EH (cell line): Measurements from ENCODE around the gene ZNF322.
A peak's percentile ranks its signal among the peaks of the same experiment; 100 is the strongest.
"Not testable (repeated sequence)": the region's sequence is repeated elsewhere in the genome, so short reads cannot be mapped to it uniquely, and the experiment has no call there.

Source experiments
- DNase-seq: peaks from one replicate; pipeline ENCODE4 v3.0.0-alpha.2; 2015; ENCODE audit warnings: low read depth

Gene ZNF322, protein sequence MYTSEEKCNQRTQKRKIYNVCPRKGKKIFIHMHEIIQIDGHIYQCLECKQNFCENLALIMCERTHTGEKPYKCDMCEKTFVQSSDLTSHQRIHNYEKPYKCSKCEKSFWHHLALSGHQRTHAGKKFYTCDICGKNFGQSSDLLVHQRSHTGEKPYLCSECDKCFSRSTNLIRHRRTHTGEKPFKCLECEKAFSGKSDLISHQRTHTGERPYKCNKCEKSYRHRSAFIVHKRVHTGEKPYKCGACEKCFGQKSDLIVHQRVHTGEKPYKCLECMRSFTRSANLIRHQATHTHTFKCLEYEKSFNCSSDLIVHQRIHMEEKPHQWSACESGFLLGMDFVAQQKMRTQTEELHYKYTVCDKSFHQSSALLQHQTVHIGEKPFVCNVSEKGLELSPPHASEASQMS

DNA sequence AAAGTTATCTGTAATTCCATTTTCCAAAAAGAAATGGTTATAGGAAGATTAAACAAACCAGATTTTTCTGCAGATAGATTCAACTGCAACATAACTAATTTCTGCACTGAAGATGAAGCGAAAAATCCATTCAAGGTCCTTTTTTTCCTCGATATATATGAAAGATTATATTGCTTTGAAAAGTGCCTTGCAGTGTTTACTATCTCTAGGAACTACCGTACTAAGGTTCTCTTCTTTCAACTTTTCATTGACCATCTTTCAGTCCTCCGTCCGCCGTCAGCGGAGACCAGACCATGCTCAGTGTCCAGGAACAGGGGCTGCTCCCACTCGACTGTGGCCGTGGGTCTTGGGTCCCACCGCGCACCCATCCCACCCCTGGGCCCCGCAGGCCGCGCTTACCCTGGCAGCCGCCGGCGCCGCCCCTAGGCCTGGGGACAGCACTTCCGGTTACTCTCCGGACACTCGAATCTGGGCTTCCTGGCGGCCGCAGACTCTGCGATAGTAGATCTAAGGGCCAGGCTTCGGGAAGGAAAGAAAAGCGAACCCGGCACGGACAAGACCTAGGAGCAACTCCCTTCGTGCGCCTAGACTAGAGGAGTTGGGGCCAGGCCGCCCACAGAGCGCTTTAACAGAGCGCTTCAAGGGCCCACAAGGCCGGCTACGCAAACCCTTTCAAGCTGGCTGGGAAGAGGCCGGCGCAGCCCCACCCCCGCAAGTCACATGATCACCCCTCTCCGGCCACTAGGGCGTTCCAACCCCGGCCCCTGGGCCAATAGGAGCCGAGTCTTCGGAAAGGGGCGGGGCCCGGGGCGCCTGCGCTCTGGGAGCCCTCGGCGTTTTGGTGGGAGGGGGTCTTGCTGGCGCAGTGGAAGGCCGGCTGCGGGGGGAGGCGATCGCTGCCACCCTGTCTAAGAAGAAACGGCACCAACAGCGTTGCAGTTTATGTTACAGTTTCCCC lies at the start of gene ZNF322:
ZNF322 (minus strand) TSS at position 705 of the 958 bp plus-strand sequence. CDS start 21,193 bp downstream, outside the sequence.
- DNase-seq: peak; percentile 93

DNA sequence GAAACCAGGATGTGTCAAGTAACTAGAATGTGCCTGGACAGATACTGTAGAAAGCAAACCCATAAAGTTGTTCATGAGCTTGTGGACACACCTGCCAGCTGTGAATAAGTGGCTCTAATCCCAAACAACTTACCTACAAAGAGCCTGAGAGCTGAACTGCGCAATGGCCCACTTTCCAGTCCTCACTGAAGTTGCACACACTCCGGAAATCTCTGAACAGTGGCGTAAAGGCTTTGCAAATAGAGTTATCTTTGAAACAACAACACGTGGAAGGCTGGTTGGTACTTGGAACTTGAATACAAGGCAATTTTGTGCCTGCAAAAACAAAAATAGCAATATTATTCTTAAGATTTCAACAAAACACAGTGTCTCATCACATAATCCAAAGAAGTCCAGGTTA lies 46.2 kb upstream of the ZNF322 start:
- DNase-seq: not testable (repeated sequence)

DNA sequence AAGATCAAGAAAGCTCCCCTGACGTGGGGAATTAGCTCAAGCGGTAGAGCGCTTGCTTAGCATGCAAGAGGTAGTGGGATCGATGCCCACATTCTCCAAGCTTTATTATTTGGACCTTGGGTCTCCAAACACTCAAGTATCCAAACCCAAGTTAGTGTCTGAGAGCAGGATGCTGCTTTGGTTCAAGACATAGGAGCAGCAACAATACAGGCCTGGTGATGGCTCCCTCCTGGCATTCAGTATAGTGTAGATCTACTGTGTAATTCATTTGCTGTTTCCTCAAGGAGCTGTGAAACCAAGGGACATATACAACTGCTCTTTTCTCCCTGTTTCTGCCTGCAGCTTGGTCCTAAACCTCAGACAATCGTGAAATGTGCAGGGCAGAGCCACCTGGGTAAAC lies 45.8 kb upstream of the ZNF322 start:
- not testable (repeated sequence) for DNase-seq

DNA sequence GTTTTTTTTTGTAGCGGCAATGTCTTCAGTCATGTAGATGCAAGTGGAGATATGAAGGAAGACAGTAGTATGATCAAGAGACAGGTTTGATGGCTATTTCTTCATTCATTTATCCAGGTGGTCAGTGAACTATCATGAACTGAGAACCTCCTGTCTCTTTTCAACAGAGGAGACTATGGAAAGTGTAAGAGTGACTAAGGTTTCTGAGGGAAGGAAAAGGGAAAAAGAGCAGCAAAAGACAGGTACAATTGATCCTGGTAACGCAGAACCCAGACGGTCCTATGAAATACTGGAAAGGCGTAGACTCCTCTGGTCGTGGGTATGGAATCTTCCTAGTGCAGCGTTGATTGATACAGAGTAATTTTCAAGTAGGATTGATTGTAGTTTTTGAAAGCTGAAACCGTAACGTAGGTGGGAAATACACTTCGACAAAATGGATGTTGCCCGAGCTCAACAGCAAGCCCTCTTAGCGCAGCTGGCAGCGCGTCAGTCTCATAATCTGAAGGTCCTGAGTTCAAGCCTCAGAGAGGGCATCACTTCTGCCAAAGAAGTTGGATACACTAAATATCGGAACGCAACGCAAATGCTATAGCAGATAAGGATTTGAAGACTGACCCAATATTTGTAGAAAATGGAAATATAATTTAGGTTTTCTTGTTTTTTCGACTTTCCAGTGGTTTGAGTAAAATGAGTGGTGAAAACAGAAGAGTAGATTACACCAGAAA lies 41.6 kb upstream of the ZNF322 start:
- not testable (repeated sequence) for DNase-seq

DNA sequence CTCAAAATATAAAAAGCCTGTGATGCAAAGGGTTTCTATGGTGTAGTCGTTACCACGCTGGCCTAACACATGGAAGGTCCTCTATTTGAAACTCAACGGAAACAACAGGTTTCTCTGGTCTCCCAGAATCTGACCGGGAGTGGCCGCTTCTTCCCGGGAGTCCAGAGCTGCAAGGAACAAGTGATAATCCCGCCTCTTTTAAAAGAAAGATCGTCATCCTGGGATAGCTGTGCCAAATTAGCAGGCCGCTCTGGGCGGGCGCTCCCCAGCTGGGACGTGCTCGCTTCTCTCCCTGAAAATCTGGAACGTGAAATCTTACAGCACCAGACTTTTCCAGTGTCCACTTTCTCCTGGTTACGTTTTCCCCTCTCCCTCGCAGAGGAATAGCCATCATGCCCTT lies 38.0 kb upstream of the ZNF322 start:
- DNase-seq: not testable (repeated sequence)

DNA sequence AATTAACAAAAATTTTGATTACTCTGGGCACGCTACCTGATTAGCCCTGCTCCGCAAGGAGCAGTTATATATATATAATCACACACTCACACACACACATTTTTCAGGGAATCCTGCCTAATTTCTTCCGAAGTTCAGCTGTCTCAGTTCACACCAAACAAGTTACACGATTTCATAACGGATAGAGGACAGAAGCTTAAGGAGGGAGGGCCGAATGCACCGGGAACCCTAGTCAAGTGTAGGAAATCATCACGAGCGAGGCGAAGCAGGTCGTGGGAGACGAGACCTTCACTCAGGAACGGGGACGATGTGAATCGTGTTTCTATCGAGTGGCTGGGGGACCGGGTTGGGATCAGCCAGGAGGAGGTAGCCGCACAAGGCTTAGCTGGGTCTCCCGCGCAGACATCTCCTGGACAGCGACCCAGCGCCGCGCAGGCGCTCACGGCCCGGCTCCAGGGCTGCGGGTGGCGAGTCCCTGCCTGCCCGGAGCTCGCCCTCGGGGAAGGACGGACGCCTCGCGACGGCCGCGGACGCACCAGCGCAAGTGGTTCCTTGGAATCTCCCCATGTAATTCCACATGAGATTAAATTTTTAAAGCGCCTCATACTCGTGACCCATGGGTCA lies 29.9 kb upstream of the ZNF322 start:
- DNase-seq: not testable (repeated sequence)

DNA sequence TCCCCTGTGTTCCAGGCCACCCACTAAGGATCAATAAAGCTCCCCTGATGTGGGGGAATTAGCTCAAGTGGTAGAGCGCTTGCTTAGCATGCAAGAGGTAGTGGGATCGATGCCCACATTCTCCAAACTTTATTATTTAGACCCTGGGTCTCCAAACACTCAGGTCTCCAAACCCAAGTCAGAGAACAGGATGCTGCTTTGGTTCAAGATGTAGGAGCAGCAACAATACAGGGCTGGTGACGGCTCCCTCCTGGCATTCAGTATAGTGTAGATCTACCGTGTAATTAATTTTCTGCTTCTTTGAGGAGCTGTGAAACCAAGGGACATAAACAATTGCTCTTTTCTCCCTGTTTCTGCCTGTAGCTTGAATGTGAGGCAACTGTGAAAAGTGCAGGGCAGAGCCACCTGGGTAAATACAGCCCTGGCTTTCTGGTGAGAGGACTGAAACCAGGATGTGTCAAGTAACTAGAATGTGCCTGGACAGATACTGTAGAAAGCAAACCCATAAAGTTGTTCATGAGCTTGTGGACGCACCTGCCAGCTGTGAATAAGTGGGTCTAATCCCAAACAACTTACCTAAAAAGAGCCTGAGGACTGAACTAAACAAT lies 23.0 kb upstream of the ZNF322 start:
- not testable (repeated sequence) for DNase-seq

DNA sequence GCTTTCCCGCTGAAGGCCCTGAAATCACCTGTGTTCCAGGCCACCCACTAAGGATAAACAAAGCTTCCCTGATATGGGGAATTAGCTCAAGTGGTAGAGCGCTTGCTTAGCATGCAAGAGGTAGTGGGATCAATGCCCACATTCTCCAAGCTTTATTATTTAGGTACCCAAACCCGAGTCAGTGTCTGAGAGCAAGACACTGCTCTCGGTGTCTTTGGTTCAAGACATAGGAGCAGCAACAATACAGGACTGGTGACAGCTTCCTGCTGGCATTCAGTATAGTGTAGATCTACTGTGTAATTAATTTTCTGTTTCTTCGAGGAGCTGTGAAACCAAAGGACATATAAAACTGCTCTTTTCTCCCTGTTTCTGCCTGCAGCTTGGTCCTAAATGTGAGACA lies 13.7 kb upstream of the ZNF322 start:
- not testable (repeated sequence) for DNase-seq

DNA sequence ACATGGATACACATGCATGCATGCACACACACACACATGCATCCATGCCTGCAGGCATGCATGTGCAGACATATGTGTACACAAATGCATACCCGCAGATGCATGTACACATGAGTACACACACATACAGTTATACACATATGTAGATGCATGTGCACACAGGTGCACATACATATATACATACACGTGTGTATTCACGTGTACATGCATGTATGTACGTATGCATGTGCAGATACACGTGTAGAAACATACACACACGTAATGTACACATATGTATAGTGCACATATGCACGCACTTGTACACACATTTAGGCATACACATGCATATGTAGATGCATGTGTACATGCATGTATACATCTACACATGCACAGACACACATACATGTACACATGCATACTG lies 11.0 kb upstream of the ZNF322 start:
- not testable (repeated sequence) for DNase-seq

DNA sequence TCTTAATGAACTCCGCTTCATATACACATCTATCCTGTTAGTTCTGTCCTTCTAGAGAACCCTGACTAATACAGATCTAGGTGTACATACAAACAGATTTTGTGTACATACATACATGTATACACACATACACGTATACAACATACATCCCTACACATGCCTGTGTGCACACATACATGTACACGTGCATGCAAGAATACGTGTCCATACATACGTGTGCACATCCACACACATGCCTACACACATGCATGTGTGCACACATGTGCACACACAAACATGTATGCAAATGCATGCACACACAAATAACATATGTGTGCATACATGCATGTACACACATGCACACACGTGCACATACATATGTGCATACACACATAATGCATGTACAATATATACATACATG lies 10.5 kb upstream of the ZNF322 start:
- DNase-seq: not testable (repeated sequence)

DNA sequence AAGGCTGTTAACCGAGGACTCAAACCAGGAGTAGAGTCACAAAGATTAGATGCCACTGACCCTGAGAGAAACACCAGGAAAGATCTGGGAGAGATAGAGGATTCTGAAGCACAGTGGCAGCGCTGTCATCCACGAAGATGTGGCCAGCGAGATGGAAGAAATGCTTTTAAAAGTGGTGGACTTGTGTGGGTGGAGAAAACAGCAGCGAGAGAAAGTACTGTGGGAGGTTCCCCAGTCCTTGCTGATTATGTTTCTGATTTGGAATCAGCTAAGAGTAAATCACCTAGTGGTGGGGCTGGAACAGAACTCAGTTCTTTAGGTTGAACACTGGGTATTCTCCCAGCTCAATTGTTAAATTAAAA lies 435 bp upstream of the ZNF322 start:
- DNase-seq: no peak

DNA sequence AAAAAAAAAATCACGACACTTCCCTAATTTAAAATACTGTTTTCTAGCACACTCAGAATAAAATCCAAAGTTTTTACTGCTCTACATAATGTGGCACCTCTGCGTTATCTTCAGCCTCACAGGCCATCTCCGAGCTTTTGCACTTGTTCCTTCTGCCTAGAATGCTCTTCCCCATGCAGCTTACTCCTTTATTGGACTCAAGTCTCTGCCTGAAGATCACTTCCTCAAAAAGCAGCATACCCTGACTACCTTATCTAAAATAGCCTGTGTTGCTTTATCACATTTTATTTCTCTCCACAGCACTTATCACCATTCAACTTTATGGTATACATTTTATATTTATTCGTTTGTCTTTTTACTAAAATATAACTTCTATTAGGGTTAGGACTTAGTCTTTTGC lies 2.3 kb downstream of the ZNF322 start:
- DNase-seq: no peak

DNA sequence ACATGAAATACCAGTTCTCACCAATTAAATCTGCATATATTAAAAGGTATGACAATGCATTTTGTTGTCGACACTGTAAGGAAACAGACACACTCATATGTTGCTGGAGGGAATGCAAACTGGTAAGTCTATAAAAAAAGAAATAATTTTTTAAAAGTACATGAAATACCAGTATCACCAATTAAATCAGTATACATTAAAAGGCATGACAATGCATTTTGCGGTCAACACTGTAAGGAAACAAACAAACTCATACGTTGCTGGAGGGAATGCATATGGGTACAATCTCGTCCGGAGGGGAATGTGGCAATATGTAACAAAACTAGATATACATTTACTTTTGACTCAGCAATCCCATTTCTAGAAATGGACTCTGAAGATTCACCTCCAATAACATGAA lies 6.5 kb downstream of the ZNF322 start:
- DNase-seq: no peak

DNA sequence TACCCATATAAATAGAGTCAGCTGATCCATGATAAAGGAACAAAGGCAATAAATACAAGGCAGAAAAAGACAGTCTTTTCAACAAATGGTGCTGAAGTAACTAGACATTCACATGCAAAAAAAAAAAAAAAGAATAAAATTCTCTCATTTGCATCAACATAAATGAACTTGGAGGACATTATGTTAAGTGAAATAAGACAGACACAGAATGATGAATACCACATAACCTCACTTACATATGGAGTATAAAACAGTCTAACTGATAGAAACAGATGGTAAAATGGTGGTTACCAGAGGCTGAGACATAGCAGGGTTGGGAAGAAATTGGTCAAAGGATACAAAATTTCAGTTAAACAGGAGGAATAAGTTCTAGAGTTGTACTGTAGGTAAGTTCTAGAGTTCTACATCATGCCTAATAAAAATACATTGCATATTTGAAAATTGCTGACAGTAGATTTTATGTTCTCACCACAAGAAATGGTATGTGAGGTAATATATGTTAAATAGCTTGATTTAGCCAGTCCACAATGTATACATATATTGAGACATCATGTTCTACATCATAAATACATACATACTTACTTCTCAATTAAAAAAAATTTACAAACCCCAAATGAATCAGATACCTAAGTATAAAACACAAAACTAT lies 8.3 kb downstream of the ZNF322 start:
- DNase-seq: no peak

DNA sequence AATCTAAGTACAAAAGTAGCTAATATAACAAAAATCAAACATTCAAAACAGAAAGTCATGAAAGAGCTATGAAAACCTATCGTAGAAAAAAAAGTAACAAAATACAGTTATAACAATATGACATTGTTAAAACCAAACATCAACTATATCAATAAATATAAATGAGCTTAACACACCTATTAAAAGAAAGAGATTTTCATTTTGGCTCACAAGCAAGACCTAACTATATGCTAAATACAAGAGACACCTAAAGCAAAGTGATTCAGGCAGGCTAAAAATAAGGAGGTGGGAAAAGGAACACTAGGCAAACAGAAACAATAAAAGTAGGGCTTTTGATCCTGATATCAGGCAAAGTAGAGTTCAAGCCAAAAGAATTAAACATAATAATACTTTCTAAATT lies 13.5 kb downstream of the ZNF322 start:
- DNase-seq: no peak

DNA sequence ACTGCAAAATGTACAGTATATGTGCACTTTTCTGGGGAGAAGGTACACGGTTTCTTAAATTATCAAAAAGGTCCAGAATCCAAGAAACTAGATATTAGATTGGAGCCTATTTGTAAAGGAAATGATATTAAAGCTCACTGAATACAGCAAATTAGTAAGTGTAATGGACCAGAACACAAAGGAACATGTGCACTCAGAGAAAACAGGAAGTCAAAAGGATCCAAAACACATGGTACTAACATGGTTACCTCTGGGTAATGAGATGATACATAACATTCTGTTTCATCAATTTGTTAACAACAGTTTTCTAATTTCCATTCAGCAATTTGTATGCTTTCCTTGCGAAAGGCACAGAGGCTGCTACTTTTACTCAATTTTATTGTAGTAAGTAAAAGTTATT lies 18.7 kb downstream of the ZNF322 start:
- no peak for DNase-seq

DNA sequence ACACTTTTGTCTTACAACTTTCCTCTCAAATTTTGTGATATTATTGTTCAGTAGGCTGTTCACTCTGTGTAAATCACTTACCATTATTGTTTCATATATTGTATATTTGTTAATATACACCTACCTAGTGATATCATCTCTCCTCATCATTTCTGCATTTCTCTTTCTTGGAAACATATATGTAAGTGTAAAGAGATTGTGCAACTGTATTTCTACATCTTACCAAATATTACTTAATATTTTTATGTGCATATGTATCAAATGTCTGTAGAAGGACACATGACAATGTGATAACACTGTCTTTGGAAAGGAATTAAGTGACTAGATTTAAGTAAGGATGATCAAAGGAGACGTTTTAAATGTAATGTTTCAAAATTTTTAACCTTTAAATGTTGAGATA lies 30.2 kb downstream of the ZNF322 start:
- DNase-seq: no peak

DNA sequence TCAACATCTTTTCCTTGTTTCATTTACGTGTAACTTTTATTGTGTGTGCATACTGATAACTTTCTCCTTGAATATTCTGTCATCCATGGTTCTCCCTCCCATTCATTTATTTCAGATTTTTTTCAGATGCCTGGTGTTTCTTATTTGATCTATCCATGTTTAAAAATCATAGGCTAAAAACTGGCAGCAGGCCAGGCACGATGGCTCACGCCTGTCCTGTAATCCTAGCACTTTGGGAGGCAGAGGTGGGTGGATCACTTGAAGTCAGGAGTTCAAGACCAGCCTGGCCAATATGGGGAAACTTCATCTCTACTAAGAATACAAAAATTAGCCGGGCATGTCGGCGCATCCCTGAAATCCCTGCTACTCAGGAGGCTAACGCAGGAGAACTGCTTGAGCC lies 31.7 kb downstream of the ZNF322 start:
- no peak for DNase-seq

DNA sequence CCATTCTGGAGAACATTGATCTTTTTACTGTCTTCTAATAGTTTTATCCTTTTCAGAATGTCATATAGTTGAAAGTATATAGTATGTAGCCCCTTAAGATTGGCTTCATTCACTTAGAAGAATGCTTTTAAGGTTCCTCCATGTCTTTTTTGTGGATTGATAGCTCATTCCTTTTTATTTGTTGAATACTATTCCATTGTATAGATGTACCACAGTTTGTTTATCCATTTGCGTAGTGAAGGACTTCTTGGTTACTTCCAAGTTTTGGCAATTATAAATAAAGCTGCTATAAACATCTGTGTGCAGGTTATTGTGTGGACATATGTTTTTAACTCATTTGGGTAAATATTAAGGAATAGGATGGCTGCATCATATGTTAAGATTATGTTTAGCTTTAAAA lies 35.0 kb downstream of the ZNF322 start:
- no peak for DNase-seq

DNA sequence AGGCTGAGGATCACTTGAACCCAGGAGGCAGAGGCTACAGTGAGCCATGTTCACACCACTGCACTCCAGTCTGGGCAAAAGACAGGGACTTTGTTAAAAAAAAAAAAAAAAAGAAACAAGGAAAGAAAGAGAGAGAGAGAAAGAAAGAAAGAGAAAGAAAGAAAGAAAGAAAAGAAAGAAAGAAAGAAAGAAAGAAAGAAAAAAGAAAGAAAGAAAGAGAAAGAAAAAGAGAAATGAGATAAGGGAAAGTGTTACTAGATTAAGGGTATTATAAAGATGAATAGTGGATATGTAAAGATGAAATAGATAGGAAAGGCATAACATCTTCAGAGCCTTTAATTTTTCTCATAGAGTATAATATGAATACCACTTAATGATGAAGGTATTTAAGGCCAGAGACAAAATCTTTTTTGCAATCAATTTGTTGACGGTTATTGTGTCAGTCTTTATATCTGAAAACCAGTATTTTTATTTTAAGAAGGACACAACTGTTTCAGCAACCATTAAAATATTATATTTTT lies 36.1 kb downstream of the ZNF322 start:
- DNase-seq: no peak
